ENCODE data around the gene DNAAF2. TPM values are rescaled to one million over a fixed set of nuclear protein-coding genes. Genes with fewer than 3 reads are reported as not detected.

DNAAF2 gene
- total and polyA plus RNA-seq, 2 of the 8 experiments (the other 6 are each of a cell fraction or from before 2014, with no cell fraction given) = 12.2 to 30.0 TPM

- no peak overlapping the region for H2AK5ac ChIP-seq (ENCODE audit: low read depth, low read length)
- no peaks in the 10 kb centered on the region; the same call in 1 of the 2 replicates for H3K23me2 ChIP-seq (ENCODE audit: low read depth, low read length)
- DNase-seq (ENCODE audit: low read depth in 1 of 2, low spot score in 2 of 2) (no peak), FAIRE-seq (no peak)
- no peaks in the 10 kb centered on the region for H3K4me1 ChIP-seq (replicated peaks in 1 of 4; ENCODE audit: control insufficient read depth in 3 of 4, insufficient read depth in 4 of 4, low read length in 3 of 4)
- H3K79me1 ChIP-seq (ENCODE audit: low read depth, low read length) = no peaks in the 10 kb centered on the region; the same call in 1 of the 2 replicates
- no peak overlapping the region for H3K4me2 ChIP-seq (ENCODE audit: insufficient read depth in 1 of 2, low read depth in 2 of 2, low read length in 2 of 2)
- H3K23ac ChIP-seq (ENCODE audit: insufficient read length) = no peak overlapping the region
- H3K27ac ChIP-seq (ENCODE audit: low read depth, low read length) = no peak overlapping the region
- no peak overlapping the region for H2BK12ac ChIP-seq (ENCODE audit: low read depth, low read length)
- H4K5ac ChIP-seq (ENCODE audit: insufficient read length, low read depth, low read length) = no peak overlapping the region
- ChIA-PET CTCF (ENCODE audit: partially characterized antibody) (interaction anchor here (0.5 kb wide), 1 partner anchor 524 kb away, joined by 4 read pairs; no protein-coding TSS in a partner anchor), POLR2A (ENCODE audit: partially characterized antibody) (interaction anchor here (0.7 to 7.4 kb wide), 3 partner anchors 9 to 26 kb away, joined by 3 to 169 read pairs (median 13); partner anchors contain the start of genes MGAT2, RPL36AL and RPS29)
- H3K14ac ChIP-seq (ENCODE audit: insufficient read length) = no peak overlapping the region
- no peak overlapping the region for H2BK20ac ChIP-seq (ENCODE audit: low read length)
- H3K4me3 ChIP-seq (ENCODE audit: extremely low read depth in 1 of 4, insufficient read depth in 2 of 4, low read depth in 3 of 4, low read length in 4 of 4) = no peak overlapping the region
- H4K8ac ChIP-seq (ENCODE audit: extremely low read depth, insufficient read depth, low read length) = no peak overlapping the region
- no peaks in the 10 kb centered on the region for H3K36me3 ChIP-seq (ENCODE audit: control insufficient read depth in 2 of 4, insufficient read depth in 4 of 4, low read length in 3 of 4)
- no peak overlapping the region for H2BK120ac ChIP-seq (replicated peaks; ENCODE audit: low read depth, low read length)
- no peak overlapping the region for H4K91ac ChIP-seq (replicated peaks; ENCODE audit: insufficient read length, low read length)
- no peaks in the 10 kb centered on the region for H4K20me1 ChIP-seq (replicated peaks in 1 of 2; ENCODE audit: control insufficient read depth in 1 of 2, insufficient read depth in 2 of 2, low read length in 2 of 2)
- H3K79me2 ChIP-seq (ENCODE audit: control insufficient read depth in 1 of 2, insufficient read depth in 2 of 2, low read length in 2 of 2) = peaks cover 0 to 9% of the 10 kb centered on the region in 2 experiments; a peak in 2 of 4 replicates
- no peak overlapping the region for H2BK5ac ChIP-seq (ENCODE audit: low read depth, low read length)
- H3K18ac ChIP-seq (ENCODE audit: extremely low read depth, low read length) = no peak overlapping the region
- 88% methylated on average over 4 of the region's 4 CpGs; no CpG with 5 or more reads in 1 of the 2 experiments for WGBS, 2 experiments (ENCODE audit: extremely low coverage in 1 of 2, insufficient coverage in 1 of 2, insufficient read length in 1 of 2, insufficient replicate concordance in 2 of 2, low coverage in 1 of 2, low lambda C conversion rate in 2 of 2, missing lambda C conversion rate in 1 of 2)
- no peaks in the 10 kb centered on the region for H3K27me3 ChIP-seq (replicated peaks in 1 of 4; ENCODE audit: control insufficient read depth in 3 of 4, extremely low read depth in 1 of 4, insufficient read depth in 3 of 4, low read length in 3 of 4)
- H2AFZ ChIP-seq (ENCODE audit: low read length) = no peak overlapping the region
- no peak overlapping the region for H3K56ac ChIP-seq (replicated peaks; ENCODE audit: insufficient read length, low read depth, low read length)
- no peak overlapping the region for H3K9ac ChIP-seq (replicated peaks in 1 of 4; ENCODE audit: extremely low read depth in 1 of 4, low read depth in 3 of 4, low read length in 3 of 4)
- no peak overlapping the region for H2BK15ac ChIP-seq (ENCODE audit: low read length)
- H3K4ac ChIP-seq (replicated peaks; ENCODE audit: insufficient read length, low read depth, low read length) = no peak overlapping the region
- H3K9me3 ChIP-seq (ENCODE audit: insufficient read depth in 2 of 2, low read depth in 1 of 2, low read length in 1 of 2) = no peaks in the 10 kb centered on the region
- TF ChIP-seq KDM4A (IDR thresholded peaks at IDR 0.05; ENCODE audit: low read depth, low read length, severe bottlenecking) (no peak), HDAC2 (IDR thresholded peaks at IDR 0.05; ENCODE audit: borderline replicate concordance in 1 of 2, low read depth in 2 of 2, low read length in 2 of 2) (no peak), TBP (IDR thresholded peaks at IDR 0.05; ENCODE audit: low read depth, low read length) (no peak), EZH2 (IDR thresholded peaks at IDR 0.05; ENCODE audit: low read depth, low read length, severe bottlenecking) (no peak), EGR1 (IDR thresholded peaks at IDR 0.05; ENCODE audit: borderline replicate concordance, low read depth, low read length) (no peak), TEAD4 (IDR thresholded peaks at IDR 0.05; ENCODE audit: low read depth, low read length) (no peak), BRCA1 (IDR thresholded peaks at IDR 0.05; ENCODE audit: low read depth, low read length) (no peak), NRF1 (IDR thresholded peaks at IDR 0.05; ENCODE audit: low read depth, low read length) (no peak), YY1 (IDR thresholded peaks at IDR 0.05; ENCODE audit: low read depth, low read length) (no peak), SIN3A (conservative IDR thresholded peaks at IDR 0.05 in 1 of 2, IDR thresholded peaks at IDR 0.05 in 1 of 2; ENCODE audit: low read depth in 1 of 2, low read length in 2 of 2) (no peak), GTF2F1 (IDR thresholded peaks at IDR 0.05; ENCODE audit: borderline replicate concordance, low read depth, low read length) (no peak), MAX (IDR thresholded peaks at IDR 0.05) (no peak)
Observed at GRCh38 chr14:49594347-49595091, 40.5 kb downstream of the DNAAF2 start.

Measured in H1 (cell line).